ENCODE data around the gene RETREG2. TPM values are rescaled to one million over a fixed set of nuclear protein-coding genes. Genes with fewer than 3 reads are reported as not detected.

The RETREG2 gene
- total RNA-seq, 4 donors from 2014 or later = 88.7 to 110 (median 98.3) TPM

GRCh38 chr2:219163156-219163555, 14.9 kb upstream of the RETREG2 start:
- TF ChIP-seq POLR2A (IDR thresholded peaks at IDR 0.05) = no peak
- TF ChIP-seq, protein P1, sequence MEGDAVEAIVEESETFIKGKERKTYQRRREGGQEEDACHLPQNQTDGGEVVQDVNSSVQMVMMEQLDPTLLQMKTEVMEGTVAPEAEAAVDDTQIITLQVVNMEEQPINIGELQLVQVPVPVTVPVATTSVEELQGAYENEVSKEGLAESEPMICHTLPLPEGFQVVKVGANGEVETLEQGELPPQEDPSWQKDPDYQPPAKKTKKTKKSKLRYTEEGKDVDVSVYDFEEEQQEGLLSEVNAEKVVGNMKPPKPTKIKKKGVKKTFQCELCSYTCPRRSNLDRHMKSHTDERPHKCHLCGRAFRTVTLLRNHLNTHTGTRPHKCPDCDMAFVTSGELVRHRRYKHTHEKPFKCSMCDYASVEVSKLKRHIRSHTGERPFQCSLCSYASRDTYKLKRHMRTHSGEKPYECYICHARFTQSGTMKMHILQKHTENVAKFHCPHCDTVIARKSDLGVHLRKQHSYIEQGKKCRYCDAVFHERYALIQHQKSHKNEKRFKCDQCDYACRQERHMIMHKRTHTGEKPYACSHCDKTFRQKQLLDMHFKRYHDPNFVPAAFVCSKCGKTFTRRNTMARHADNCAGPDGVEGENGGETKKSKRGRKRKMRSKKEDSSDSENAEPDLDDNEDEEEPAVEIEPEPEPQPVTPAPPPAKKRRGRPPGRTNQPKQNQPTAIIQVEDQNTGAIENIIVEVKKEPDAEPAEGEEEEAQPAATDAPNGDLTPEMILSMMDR (IDR thresholded peaks at IDR 0.05) = no peak
- DNase-seq (ENCODE audit: low spot score in 2 of 2) = peak in 1 of 2 donors; percentile 37
- H3K4me3 ChIP-seq (ENCODE audit: low read depth, poor library complexity, severe bottlenecking) = no peak overlapping the region
- intact Hi-C loops (cut with DNase I; ENCODE audit: low total_unique reads) = loop anchor here (5.0 kb wide), 1 partner anchor 134 kb away; no protein-coding TSS in a partner anchor
- WGBS, 2 donors = 93 to 95% methylated on average over 6 of the region's 6 CpGs

DNA sequence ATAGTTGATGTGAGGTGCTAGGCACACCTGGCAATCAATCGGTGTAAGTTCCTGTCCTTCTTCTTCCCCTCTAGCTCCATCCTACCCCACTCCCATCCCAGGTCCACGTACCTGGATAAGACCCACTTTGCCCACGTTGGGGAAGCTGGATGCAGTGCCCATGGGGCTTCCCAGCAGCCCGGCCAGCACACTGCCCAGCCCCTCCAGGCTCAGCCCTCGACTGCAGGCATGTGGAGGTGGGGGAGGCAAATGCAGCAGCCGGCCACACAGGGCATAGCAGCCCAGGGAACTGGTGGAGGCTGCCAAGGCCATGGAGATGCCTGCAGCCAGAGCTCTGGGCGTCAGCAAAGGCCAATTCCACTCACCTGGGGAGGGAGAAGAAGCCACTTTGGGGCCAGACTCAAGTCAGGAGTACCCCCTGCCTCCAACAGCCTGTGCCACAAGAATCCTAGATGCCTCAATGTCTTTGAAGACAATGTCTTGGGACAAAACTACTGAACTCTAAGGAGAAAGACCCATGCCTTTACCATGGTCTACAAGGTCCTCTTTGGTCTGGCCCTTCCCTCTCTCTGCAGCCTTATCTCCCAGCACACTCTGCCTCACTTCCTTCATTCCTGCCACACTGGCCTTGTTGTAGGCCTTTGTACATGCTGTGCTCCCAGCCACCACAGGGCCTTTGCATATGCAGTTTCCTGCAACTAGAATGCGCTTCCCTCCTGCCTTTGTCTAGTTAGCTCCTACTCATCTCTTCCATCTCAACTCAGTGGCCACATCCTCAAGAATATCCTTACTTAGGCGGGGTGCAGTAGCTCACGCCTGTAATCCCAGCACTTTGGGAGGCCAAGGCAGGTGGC, 12.8 kb upstream of the RETREG2 start:
- H3K4me3 ChIP-seq (ENCODE audit: low read depth, poor library complexity, severe bottlenecking) = no peak overlapping the region
- 87 to 91% methylated on average over 9 to 10 of the region's 10 CpGs for WGBS, 2 donors
- DNase-seq (ENCODE audit: low spot score in 2 of 2) = peak in 1 of 2 donors; percentile 68
- TF ChIP-seq, protein P1 (IDR thresholded peaks at IDR 0.05) = no peak
- no peak for TF ChIP-seq POLR2A (IDR thresholded peaks at IDR 0.05)
- intact Hi-C loops (cut with DNase I; ENCODE audit: low total_unique reads) = no loop called here

- 63 to 69% methylated on average over 5 of the region's 5 CpGs for WGBS, 2 donors
- intact Hi-C loops (cut with DNase I; ENCODE audit: low total_unique reads) = no loop called here
- no peak overlapping the region for H3K4me3 ChIP-seq (ENCODE audit: low read depth, poor library complexity, severe bottlenecking)
- no peak for TF ChIP-seq POLR2A (IDR thresholded peaks at IDR 0.05)
- TF ChIP-seq, protein P1 (IDR thresholded peaks at IDR 0.05) = no peak
- peak in 1 of 2 donors; percentile 57 for DNase-seq (ENCODE audit: low spot score in 2 of 2)
Measured at GRCh38 chr2:219167997-219168396, 10.1 kb upstream of the RETREG2 start.

GRCh38 chr2:219168526-219168925, 9.5 kb upstream of the RETREG2 start:
- peak in 1 of 2 donors; percentile 67 for DNase-seq (ENCODE audit: low spot score in 2 of 2)
- TF ChIP-seq, protein P1 (IDR thresholded peaks at IDR 0.05) = no peak
- TF ChIP-seq POLR2A (IDR thresholded peaks at IDR 0.05) = no peak
- intact Hi-C loops (cut with DNase I; ENCODE audit: low total_unique reads) = no loop called here
- H3K4me3 ChIP-seq (ENCODE audit: low read depth, poor library complexity, severe bottlenecking) = no peak overlapping the region
- WGBS, 2 donors = 41 to 55% methylated on average over 6 of the region's 6 CpGs

GRCh38 chr2:219168932-219169331, 9.1 kb upstream of the RETREG2 start:
- DNase-seq (ENCODE audit: low spot score in 2 of 2) = peak in 1 of 2 donors; percentile 74
- intact Hi-C loops (cut with DNase I; ENCODE audit: low total_unique reads) = no loop called here
- TF ChIP-seq, protein P1 (IDR thresholded peaks at IDR 0.05) = no peak
- TF ChIP-seq POLR2A (IDR thresholded peaks at IDR 0.05) = no peak
- H3K4me3 ChIP-seq (ENCODE audit: low read depth, poor library complexity, severe bottlenecking) = no peak overlapping the region

Measured in lower leg skin (tissue), 4 donors.